SH-SY5Y (cell line): ENCODE data around the gene EIF4G3.

Source experiments
- GATA2 ChIP-seq: IDR thresholded peaks from 2 replicates; pipeline ENCODE4 v1.6.1; 2011; ENCODE audit warnings: mild to moderate bottlenecking, low read depth, low read length
- GATA3 ChIP-seq: IDR thresholded peaks from 2 replicates; pipeline ENCODE4 v1.6.1; 2011; ENCODE audit warnings: low read depth, mild to moderate bottlenecking, low read length, moderate library complexity

EIF4G3 gene

GRCh38 chr1:21192284-21192683 is 15.6 kb upstream of the EIF4G3 start:
- TF ChIP-seq GATA2 (no peak), GATA3 (no peak)

- no peak for TF ChIP-seq GATA3
- no peak for TF ChIP-seq GATA2
These were observed 13.3 kb upstream of the EIF4G3 start for GRCh38 chr1:21189906-21190500.

- no peak for TF ChIP-seq GATA3
These were observed 12.7 kb upstream of the EIF4G3 start for GRCh38 chr1:21189421-21189820.

GRCh38 chr1:21188235-21188634 is 11.5 kb upstream of the EIF4G3 start:
- TF ChIP-seq GATA3 (no peak), GATA2 (no peak)

- TF ChIP-seq GATA3 (no peak), GATA2 (no peak)
These were observed 8.6 kb upstream of the EIF4G3 start for GRCh38 chr1:21185221-21185731.

- TF ChIP-seq GATA2 = no peak
- no peak for TF ChIP-seq GATA3
These were observed 7.6 kb upstream of the EIF4G3 start for GRCh38 chr1:21184276-21184675.

GRCh38 chr1:21182181-21182731 is 5.6 kb upstream of the EIF4G3 start:
- TF ChIP-seq GATA3 (no peak), GATA2 (no peak)

- TF ChIP-seq GATA3 (no peak), GATA2 (no peak)
These were observed 771 bp downstream of the EIF4G3 start for GRCh38 chr1:21175670-21176581.

- TF ChIP-seq GATA2 = no peak
- no peak for TF ChIP-seq GATA3
These were observed 1.4 kb downstream of the EIF4G3 start for GRCh38 chr1:21175324-21175669.

GRCh38 chr1:21174654-21175323 is 1.9 kb downstream of the EIF4G3 start:
- no peak for TF ChIP-seq GATA2
- no peak for TF ChIP-seq GATA3

- no peak for TF ChIP-seq GATA2
- TF ChIP-seq GATA3 = no peak
These were observed 2.5 kb downstream of the EIF4G3 start for GRCh38 chr1:21174230-21174629.

GRCh38 chr1:21168444-21168843 is 8.3 kb downstream of the EIF4G3 start:
- TF ChIP-seq GATA3 (no peak), GATA2 (no peak)

- TF ChIP-seq GATA3 (no peak), GATA2 (no peak)
These were observed 11.1 kb downstream of the EIF4G3 start for GRCh38 chr1:21165646-21166045.

- TF ChIP-seq GATA2 (no peak), GATA3 (no peak)
These were observed 11.6 kb downstream of the EIF4G3 start for GRCh38 chr1:21165076-21165475.

GRCh38 chr1:21164266-21164665 is 12.4 kb downstream of the EIF4G3 start:
- no peak for TF ChIP-seq GATA2
- no peak for TF ChIP-seq GATA3
